Natural killer cell (primary cell): ENCODE results near the gene MOGAT3. TPM values are rescaled to one million over a fixed set of nuclear protein-coding genes. Genes with fewer than 3 reads are reported as not detected.
A peak's percentile ranks its signal among the peaks of the same experiment; 100 is the strongest.

Experiments
- ATAC-seq, 3 donors: fragments of 150-1000 bp in 2 of 3; fragments of 200-7000 bp in 1 of 3; cut with Tn5 transposase; 1 replicate in 1 of 3; 2 replicates in 2 of 3; pipeline ENCODE4 v1.10.0; 2021; ENCODE audit warnings: mild to moderate bottlenecking in 2 of 3, moderate library complexity in 2 of 3
- DNase-seq, 2 donors: peaks; one replicate each; pipeline versions ENCODE4 v3.0.0 to v3.0.0-alpha.2; 2013 to 2021; ENCODE audit warnings: mixed read lengths in 1 of 2
- H3K27ac ChIP-seq: one replicate; pipeline ENCODE4 v1.5.1; 2013; ENCODE audit warnings: mild to moderate bottlenecking, low read length
- H3K27me3 ChIP-seq: one replicate; pipeline ENCODE4 v1.6.1; 2013; ENCODE audit warnings: low read length; ENCODE audit not compliant: control insufficient read depth, insufficient read depth
- H3K36me3 ChIP-seq: one replicate; pipeline ENCODE4 v1.6.1; 2013; ENCODE audit warnings: low read length; ENCODE audit not compliant: control insufficient read depth, insufficient read depth
- H3K4me1 ChIP-seq: one replicate; pipeline ENCODE4 v1.6.1; 2013; ENCODE audit warnings: low read length; ENCODE audit not compliant: control insufficient read depth, insufficient read depth
- H3K4me3 ChIP-seq: one replicate; pipeline ENCODE4 v1.5.1; 2013; ENCODE audit warnings: low read length
- H3K9me3 ChIP-seq: one replicate; pipeline ENCODE4 v1.6.1; 2013; ENCODE audit warnings: low read length; ENCODE audit not compliant: control insufficient read depth, insufficient read depth
- H3K27ac Mint-ChIP-seq, 2 donors: one replicate each; pipeline ENCODE4 v1.8.0; 2022; ENCODE audit warnings: mild to moderate bottlenecking in 2 of 2, mixed read lengths in 2 of 2, moderate library complexity in 1 of 2
- H3K27me3 Mint-ChIP-seq, 2 donors: one replicate each; pipeline ENCODE4 v1.8.0; 2022; ENCODE audit warnings: low read depth in 2 of 2, mixed read lengths in 2 of 2
- H3K36me3 Mint-ChIP-seq: one replicate; pipeline ENCODE4 v1.8.0; 2022; ENCODE audit warnings: mixed read lengths
- H3K4me1 Mint-ChIP-seq, 2 donors: one replicate each; pipeline ENCODE4 v1.8.0; 2022; ENCODE audit warnings: mixed read lengths in 2 of 2
- H3K4me3 Mint-ChIP-seq: one replicate; pipeline ENCODE4 v1.8.0; 2022; ENCODE audit warnings: mild to moderate bottlenecking, moderate library complexity, mixed read lengths
- H3K9me3 Mint-ChIP-seq, 2 donors: one replicate each; pipeline ENCODE4 v1.8.0; 2022; ENCODE audit warnings: mixed read lengths in 2 of 2
- WGBS: methylation state at CpG from one replicate; pipeline ENCODE4 v1.1.7; 2013; ENCODE audit warnings: missing lambda C conversion rate; ENCODE audit not compliant: insufficient coverage; 5-methylcytosine and 5-hydroxymethylcytosine counted together
- intact Hi-C: fragments of 100-400 bp; cut with micrococcal nuclease; formaldehyde crosslinking; loops from one replicate; pipeline ENCODE4 v1.14.2; 2022
- total RNA-seq, 4 donors: library from RNA; stranded (reverse); fragments of 120-200 nt in 1 of 4; gene quantifications; one replicate each; pipeline versions ENCODE4 v1.2.3 to v1.2.4, GENCODE V29; 2013 to 2022
- TF ChIP-seq, protein P1 (sequence below): fragments of 200-600 bp; IDR thresholded peaks from one replicate; pipeline ENCODE4 v1.8.0; 2022; ENCODE audit warnings: antibody characterized with exemption

The MOGAT3 gene
- total RNA-seq, 3 donors from 2014 or later (not counting 1 experiment from before 2014, with no cell fraction given) = not detected

DNA sequence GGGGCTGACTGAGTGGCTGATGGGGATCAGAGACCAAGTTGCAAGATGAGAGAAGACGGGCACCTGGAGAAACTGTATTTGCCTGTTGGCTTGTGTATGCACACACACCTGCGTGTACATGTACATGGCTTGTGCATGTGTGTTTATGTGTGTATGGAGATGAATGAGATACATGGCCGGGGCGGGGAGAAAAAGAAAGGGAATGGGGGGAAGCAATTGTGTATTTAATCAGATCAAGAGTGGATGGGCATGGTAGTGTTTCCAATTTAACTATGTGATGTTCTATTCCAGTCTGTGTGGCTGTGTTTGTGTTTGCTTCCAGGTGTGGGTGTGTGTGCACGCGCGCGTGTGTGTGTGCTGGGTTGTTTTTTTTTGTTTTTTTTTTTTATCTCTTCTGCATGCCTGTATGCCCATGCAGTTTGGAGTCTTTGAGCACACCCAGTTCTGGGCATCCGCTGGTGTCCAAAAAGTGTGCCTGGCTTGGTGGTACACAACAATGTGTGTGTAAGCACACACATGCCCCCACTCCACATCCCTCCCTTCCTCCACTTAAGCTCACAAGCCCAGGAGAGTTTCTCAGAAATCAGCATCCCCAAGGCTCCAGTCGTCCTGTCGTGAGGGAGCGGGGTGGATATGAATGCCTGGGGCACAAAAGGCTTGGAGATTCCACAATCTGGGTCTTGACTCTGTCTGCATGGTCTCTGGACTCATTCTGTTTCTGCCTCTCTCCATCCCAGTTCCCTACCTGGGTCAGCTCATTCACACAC is 33.0 kb downstream of the MOGAT3 start:
- DNase-seq (peak in 1 of 2 donors; percentile 17), ATAC-seq (no peak)
- Mint-ChIP-seq H3K4me3 (peak overlapping the region; percentile 35), H3K36me3 (no peaks in the 10 kb centered on the region), H3K4me1 (peaks cover 36 to 66% of the 10 kb centered on the region in 2 donors), H3K27me3 (peaks cover 57 to 63% of the 10 kb centered on the region in 2 donors), H3K9me3 (no peaks in the 10 kb centered on the region), H3K27ac (peak overlapping the region in 1 of 2 donors; percentile 19)
- intact Hi-C loops = loop anchor here (2.0 kb wide), 1 partner anchor 91 kb away; no protein-coding TSS in a partner anchor
- TF ChIP-seq, protein P1, sequence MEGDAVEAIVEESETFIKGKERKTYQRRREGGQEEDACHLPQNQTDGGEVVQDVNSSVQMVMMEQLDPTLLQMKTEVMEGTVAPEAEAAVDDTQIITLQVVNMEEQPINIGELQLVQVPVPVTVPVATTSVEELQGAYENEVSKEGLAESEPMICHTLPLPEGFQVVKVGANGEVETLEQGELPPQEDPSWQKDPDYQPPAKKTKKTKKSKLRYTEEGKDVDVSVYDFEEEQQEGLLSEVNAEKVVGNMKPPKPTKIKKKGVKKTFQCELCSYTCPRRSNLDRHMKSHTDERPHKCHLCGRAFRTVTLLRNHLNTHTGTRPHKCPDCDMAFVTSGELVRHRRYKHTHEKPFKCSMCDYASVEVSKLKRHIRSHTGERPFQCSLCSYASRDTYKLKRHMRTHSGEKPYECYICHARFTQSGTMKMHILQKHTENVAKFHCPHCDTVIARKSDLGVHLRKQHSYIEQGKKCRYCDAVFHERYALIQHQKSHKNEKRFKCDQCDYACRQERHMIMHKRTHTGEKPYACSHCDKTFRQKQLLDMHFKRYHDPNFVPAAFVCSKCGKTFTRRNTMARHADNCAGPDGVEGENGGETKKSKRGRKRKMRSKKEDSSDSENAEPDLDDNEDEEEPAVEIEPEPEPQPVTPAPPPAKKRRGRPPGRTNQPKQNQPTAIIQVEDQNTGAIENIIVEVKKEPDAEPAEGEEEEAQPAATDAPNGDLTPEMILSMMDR = no peak
- Histone ChIP-seq H3K27me3 (peaks cover 74% of the 10 kb centered on the region), H3K36me3 (no peaks in the 10 kb centered on the region), H3K27ac (no peak overlapping the region), H3K4me1 (peaks cover 51% of the 10 kb centered on the region), H3K9me3 (peaks cover 5% of the 10 kb centered on the region), H3K4me3 (no peak overlapping the region)
- WGBS = 8% methylated on average over 12 of the region's 12 CpGs

- H3K27ac ChIP-seq = no peak overlapping the region
- Mint-ChIP-seq H3K27me3 (peaks cover 58 to 63% of the 10 kb centered on the region in 2 donors), H3K27ac (peak overlapping the region in 1 of 2 donors; percentile 11), H3K4me3 (peak overlapping the region; percentile 55), H3K9me3 (no peaks in the 10 kb centered on the region), H3K4me1 (peaks cover 36 to 62% of the 10 kb centered on the region in 2 donors), H3K36me3 (no peaks in the 10 kb centered on the region)
- H3K4me1 ChIP-seq = peaks cover 52% of the 10 kb centered on the region
- TF ChIP-seq, protein P1 = no peak
- H3K9me3 ChIP-seq = peaks cover 5% of the 10 kb centered on the region
- DNase-seq (no peak), ATAC-seq (no peak)
- 1% methylated on average over 14 of the region's 19 CpGs for WGBS
- H3K4me3 ChIP-seq = no peak overlapping the region
- H3K27me3 ChIP-seq = peaks cover 74% of the 10 kb centered on the region
- intact Hi-C loops = no loop called here
- no peaks in the 10 kb centered on the region for H3K36me3 ChIP-seq
Measured at GRCh38 chr7:101166909-101167644, 33.8 kb downstream of the MOGAT3 start.

- Mint-ChIP-seq H3K27me3 (peaks cover 53 to 58% of the 10 kb centered on the region in 2 donors), H3K4me1 (peaks cover 32 to 58% of the 10 kb centered on the region in 2 donors), H3K36me3 (no peaks in the 10 kb centered on the region), H3K4me3 (peak overlapping the region; percentile 52), H3K9me3 (no peaks in the 10 kb centered on the region), H3K27ac (peak overlapping the region in 1 of 2 donors; percentile 79)
- intact Hi-C loops = no loop called here
- DNase-seq (no peak), ATAC-seq (no peak)
- TF ChIP-seq, protein P1 = no peak
- Histone ChIP-seq H3K27me3 (peaks cover 72% of the 10 kb centered on the region), H3K4me3 (no peak overlapping the region), H3K9me3 (peaks cover 5% of the 10 kb centered on the region), H3K4me1 (peaks cover 47% of the 10 kb centered on the region), H3K36me3 (no peaks in the 10 kb centered on the region), H3K27ac (no peak overlapping the region)
- WGBS = 1% methylated on average over 11 of the region's 11 CpGs
Measured at GRCh38 chr7:101166648-101166908, 34.3 kb downstream of the MOGAT3 start.
